DND-41 (cell line): ENCODE results near the gene SYTL2.

Source experiments
- ATAC-seq: fragments of 200-7000 bp; cut with Tn5 transposase; 3 replicates; pipeline ENCODE4 v1.9.1; 2021; ENCODE audit warnings: low read depth; ENCODE audit not compliant: insufficient read depth
- DNase-seq: peaks from one replicate; pipeline ENCODE4 v3.0.0-alpha.2; 2020
- H2AFZ ChIP-seq: 2 replicates; pipeline ENCODE4 v1.6.0; 2012; ENCODE audit warnings: low read depth, low read length
- H3K27ac ChIP-seq: 2 replicates; pipeline ENCODE4 v1.5.1; 2012; ENCODE audit warnings: low read length, inconsistent platforms
- H3K27me3 ChIP-seq: fragments of 200-600 bp; sonication (generic); 2 replicates; pipeline ENCODE4 v1.6.0; 2012; ENCODE audit warnings: low read length, mild to moderate bottlenecking, inconsistent platforms; ENCODE audit not compliant: insufficient read depth, poor library complexity
- H3K36me3 ChIP-seq: 2 replicates; pipeline ENCODE4 v1.5.1; 2012; ENCODE audit warnings: low read length, inconsistent platforms; ENCODE audit not compliant: insufficient read depth
- H3K4me1 ChIP-seq: 2 replicates; pipeline ENCODE4 v1.5.1; 2012; ENCODE audit warnings: mild to moderate bottlenecking, low read length; ENCODE audit not compliant: insufficient read depth
- H3K4me2 ChIP-seq: 2 replicates; pipeline ENCODE4 v1.6.0; 2012; ENCODE audit warnings: mild to moderate bottlenecking, moderate library complexity, low read length, inconsistent platforms; ENCODE audit not compliant: insufficient read depth
- H3K4me3 ChIP-seq, 2 experiments: fragments of 200-600 bp in 1 of 2; shearing (Covaris generic) in 1 of 2; 2 replicates each; pipeline ENCODE4 v1.5.1; 2012 to 2016; ENCODE audit warnings: inconsistent platforms in 2 of 2, low read length in 2 of 2, mild to moderate bottlenecking in 2 of 2, low read depth in 1 of 2, moderate library complexity in 1 of 2
- H3K79me2 ChIP-seq: 2 replicates; pipeline ENCODE4 v1.6.0; 2012; ENCODE audit warnings: low read length, inconsistent platforms; ENCODE audit not compliant: insufficient read depth
- H3K9ac ChIP-seq: 2 replicates; pipeline ENCODE4 v1.6.0; 2012; ENCODE audit warnings: low read depth, mild to moderate bottlenecking, inconsistent platforms, low read length, moderate library complexity
- H3K9me3 ChIP-seq: 2 replicates; pipeline ENCODE4 v1.5.1; 2012; ENCODE audit warnings: low read length, moderate library complexity, mild to moderate bottlenecking, inconsistent platforms; ENCODE audit not compliant: insufficient read depth, severe bottlenecking
- H4K20me1 ChIP-seq: 2 replicates; pipeline ENCODE4 v1.6.0; 2012; ENCODE audit warnings: low read length; ENCODE audit not compliant: insufficient read depth
- CTCF ChIP-seq: IDR thresholded peaks from 2 replicates; pipeline ENCODE4 v1.5.1; 2012; ENCODE audit warnings: borderline replicate concordance, low read length, moderate library complexity, mild to moderate bottlenecking; ENCODE audit not compliant: poor library complexity, severe bottlenecking; ENCODE audit errors: extremely low read depth
- EZH2 ChIP-seq: IDR thresholded peaks from 3 replicates; pipeline ENCODE4 v1.6.1; 2012; ENCODE audit warnings: borderline replicate concordance, low read depth, mild to moderate bottlenecking, moderate library complexity, low read length, inconsistent platforms; ENCODE audit not compliant: severe bottlenecking

SYTL2 gene

GRCh38 chr11:85787809-85788760 lies 22.9 kb downstream of the SYTL2 start:
- Histone ChIP-seq H3K4me1 (no peaks in the 10 kb centered on the region), H3K79me2 (no peaks in the 10 kb centered on the region), H3K9ac (no peak overlapping the region), H3K27me3 (peaks cover 19% of the 10 kb centered on the region), H3K36me3 (no peaks in the 10 kb centered on the region), H2AFZ (no peak overlapping the region), H3K4me2 (no peak overlapping the region), H3K4me3 (no peak overlapping the region), H3K9me3 (no peaks in the 10 kb centered on the region), H4K20me1 (peaks cover 2% of the 10 kb centered on the region; the same call in 1 of the 2 replicates), H3K27ac (no peak overlapping the region)
- no peak for DNase-seq
- ATAC-seq = no peak
- no peak for TF ChIP-seq CTCF
- no peak for TF ChIP-seq EZH2

- Histone ChIP-seq H3K9ac (no peak overlapping the region), H3K4me3 (no peak overlapping the region), H3K4me1 (no peaks in the 10 kb centered on the region), H2AFZ (no peak overlapping the region), H3K27me3 (peaks cover 19% of the 10 kb centered on the region), H3K9me3 (no peaks in the 10 kb centered on the region), H3K27ac (no peak overlapping the region), H3K79me2 (no peaks in the 10 kb centered on the region), H4K20me1 (peaks cover 2% of the 10 kb centered on the region; the same call in 1 of the 2 replicates), H3K4me2 (no peak overlapping the region), H3K36me3 (no peaks in the 10 kb centered on the region)
- TF ChIP-seq CTCF (no peak), EZH2 (no peak)
- no peak for ATAC-seq
- DNase-seq = no peak
Measured at GRCh38 chr11:85787168-85787567, 23.8 kb downstream of the SYTL2 start.

- DNase-seq = no peak
- Histone ChIP-seq H3K9ac (no peak overlapping the region), H3K27ac (no peak overlapping the region), H3K36me3 (no peaks in the 10 kb centered on the region), H3K79me2 (no peaks in the 10 kb centered on the region), H3K9me3 (no peaks in the 10 kb centered on the region), H4K20me1 (peaks cover 2% of the 10 kb centered on the region; the same call in 1 of the 2 replicates), H3K4me2 (no peak overlapping the region), H3K4me1 (no peaks in the 10 kb centered on the region), H2AFZ (no peak overlapping the region), H3K4me3 (no peak overlapping the region), H3K27me3 (peaks cover 28% of the 10 kb centered on the region)
- no peak for TF ChIP-seq CTCF
- no peak for TF ChIP-seq EZH2
- ATAC-seq = no peak
Measured at GRCh38 chr11:85784480-85785265, 26.3 kb downstream of the SYTL2 start.
